GM12892 (cell line): ENCODE data around the gene SPIB. TPM values are rescaled to one million over a fixed set of nuclear protein-coding genes. Genes with fewer than 3 reads are reported as not detected.

Experiments
- DNase-seq: peaks from one replicate; pipeline ENCODE4 v3.0.0; 2011; ENCODE audit not compliant: insufficient read length
- FAIRE-seq: peaks from 2 replicates; lab custom pipeline; 2011; peaks lifted over from hg19 to GRCh38; lab: Jason Lieb, UNC
- POLR2A ChIP-seq: IDR thresholded peaks from 2 replicates; pipeline ENCODE4 v1.6.1; 2011; ENCODE audit warnings: low read depth, low read length, control low read depth
- POLR2AphosphoS5 ChIP-seq: IDR thresholded peaks from 2 replicates; pipeline ENCODE4 v1.6.1; 2011; ENCODE audit warnings: low read depth, low read length, control low read depth
- TAF1 ChIP-seq: IDR thresholded peaks from 2 replicates; pipeline ENCODE4 v1.6.1; 2011; ENCODE audit warnings: low read depth, mild to moderate bottlenecking, control low read depth, low read length, borderline replicate concordance
- polyA plus RNA-seq: library from polyadenylated mRNA; unstranded; fragments of >200 nt; gene quantifications from one replicate; pipeline ENCODE4 v1.2.1, GENCODE V29; 2012; ENCODE audit warnings: missing spikeins, inconsistent platforms; ENCODE audit not compliant: missing spikeins

The SPIB gene
- 38.2 TPM for polyA plus RNA-seq

DNA sequence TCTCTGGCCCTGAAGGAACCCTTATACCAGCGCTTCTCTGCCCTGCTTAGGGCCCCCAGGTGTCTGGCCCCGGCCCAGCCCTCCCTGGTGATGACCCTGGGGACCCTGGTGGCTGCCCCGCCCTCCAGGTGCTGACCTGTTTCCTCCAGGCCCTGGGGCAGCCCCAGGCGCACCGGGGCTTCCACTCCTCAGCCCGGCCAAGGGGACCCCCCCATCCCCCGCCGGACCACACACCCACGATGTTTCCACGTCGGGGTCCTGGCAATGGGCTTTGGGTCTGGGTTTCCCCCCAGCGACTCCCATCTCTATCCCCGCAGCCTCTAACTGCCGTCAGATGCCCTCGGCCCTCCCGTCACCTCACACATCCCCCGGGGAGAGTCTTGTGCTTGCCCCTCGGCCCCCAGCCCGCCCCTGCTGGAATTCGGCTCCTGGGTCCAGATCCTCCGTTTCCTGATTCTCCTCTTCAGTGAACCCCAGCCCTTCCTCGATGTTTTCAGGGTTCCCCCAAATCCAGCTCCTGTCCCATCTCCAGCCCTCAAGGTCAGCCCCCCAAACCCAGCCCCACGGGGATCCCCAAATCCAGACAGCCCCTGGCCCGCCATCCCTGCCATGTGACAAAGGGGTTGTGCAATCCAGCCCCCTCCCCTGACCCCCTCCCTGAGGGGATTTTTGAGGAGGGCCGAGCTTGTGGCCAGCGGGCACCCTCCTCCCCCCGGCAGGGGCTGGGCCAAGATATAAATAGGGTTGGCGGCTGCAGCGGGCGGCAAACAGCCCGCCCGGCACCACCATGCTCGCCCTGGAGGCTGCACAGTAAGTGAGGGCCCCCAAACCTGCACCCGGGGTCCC is at the start of gene SPIB:
Gene SPIB, plus strand, starts transcription at position 763 of the 846 bp plus-strand sequence. Its CDS starts 25 bp downstream, at position 788.
- FAIRE-seq (peak; percentile 70), DNase-seq (no peak)

DNA sequence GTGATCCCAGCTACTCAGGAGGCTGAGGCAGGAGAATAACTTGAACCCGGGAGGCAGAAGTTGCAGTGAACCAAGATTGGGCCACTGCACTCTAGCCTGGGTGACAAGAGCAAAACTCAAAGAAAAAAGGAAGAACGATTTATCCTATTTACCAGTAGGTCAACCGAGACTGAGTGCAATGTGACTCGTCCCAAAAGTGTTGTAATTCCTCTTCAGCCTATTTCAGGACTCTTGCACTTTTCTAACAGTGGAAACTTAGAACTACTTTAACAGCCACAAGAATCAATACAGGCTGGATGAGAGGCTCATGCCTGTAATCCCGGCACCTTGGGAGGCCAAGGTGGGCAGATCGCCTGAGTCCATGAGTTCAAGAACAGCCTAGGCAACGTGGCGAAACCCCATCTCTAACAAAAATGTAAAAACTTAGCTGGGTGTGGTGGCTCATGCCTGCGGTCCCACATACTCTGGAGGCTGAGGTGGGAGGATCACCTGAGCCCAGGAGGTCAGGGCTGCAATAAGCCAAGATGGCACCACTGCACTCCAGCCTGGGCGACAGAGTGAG is 46.7 kb upstream of the SPIB start:
- FAIRE-seq, result no peak
- no peak for TF ChIP-seq TAF1
- no peak for TF ChIP-seq POLR2A
- TF ChIP-seq POLR2AphosphoS5, result no peak
- DNase-seq, result no peak

More for the DNA sequence above, at the start of gene SPIB:
- TF ChIP-seq POLR2AphosphoS5 (no peak), POLR2A (peak; percentile 89), TAF1 (peak; percentile 54; the same call in 1 of the 2 replicates)

DNA sequence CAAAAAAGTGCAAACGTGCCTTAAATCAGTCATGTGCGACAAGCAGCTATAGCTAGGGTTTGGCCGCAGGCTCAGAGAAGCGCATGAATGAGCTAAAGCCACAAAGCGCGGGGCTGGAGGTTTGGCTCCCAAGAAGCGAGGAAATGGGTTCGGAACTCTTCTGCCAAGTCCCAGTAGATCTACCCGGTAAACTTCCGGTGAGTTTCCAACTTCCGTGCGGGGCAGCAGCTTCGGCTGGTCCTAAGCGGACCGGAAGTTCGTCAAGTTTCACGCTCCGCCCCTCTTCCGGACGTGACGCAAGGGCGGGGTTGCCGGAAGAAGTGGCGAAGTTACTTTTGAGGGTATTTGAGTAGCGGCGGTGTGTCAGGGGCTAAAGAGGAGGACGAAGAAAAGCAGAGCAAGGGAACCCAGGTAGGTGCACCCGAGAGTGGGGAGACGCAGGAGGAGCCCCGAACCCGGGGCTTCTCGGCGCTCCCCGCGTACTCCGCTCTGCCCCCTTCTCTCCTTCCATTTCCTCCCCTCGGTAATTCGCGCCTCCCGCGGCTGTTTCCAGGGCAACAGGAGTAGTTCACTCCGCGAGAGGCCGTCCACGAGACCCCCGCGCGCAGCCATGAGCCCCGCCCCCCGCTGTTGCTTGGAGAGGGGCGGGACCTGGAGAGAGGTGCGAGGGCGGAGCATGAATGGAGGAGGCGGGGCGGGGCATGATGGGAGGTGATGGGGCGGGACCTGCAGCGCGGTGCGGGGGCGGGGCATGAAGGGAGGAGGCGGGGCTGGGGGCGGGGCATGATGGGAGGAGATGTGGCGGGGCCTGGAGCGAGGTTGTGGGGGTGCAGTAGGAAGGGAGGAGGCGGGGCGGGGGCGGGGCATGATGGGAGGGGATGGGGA is 42.3 kb upstream of the SPIB start, which contains the start of gene NR1H2:
Gene NR1H2, plus strand, starts transcription at position 292 of the 885 bp plus-strand sequence. CDS start 1,149 bp downstream, outside the sequence.
- peak; percentile 98 for FAIRE-seq
- peak; percentile 86 for DNase-seq
- TF ChIP-seq POLR2A (peak; percentile 75), TAF1 (0 out of 2 replicates have a peak, but pooled peaks have one; percentile 45), POLR2AphosphoS5 (peak; percentile 63; the same call in 1 of the 2 replicates)

DNA sequence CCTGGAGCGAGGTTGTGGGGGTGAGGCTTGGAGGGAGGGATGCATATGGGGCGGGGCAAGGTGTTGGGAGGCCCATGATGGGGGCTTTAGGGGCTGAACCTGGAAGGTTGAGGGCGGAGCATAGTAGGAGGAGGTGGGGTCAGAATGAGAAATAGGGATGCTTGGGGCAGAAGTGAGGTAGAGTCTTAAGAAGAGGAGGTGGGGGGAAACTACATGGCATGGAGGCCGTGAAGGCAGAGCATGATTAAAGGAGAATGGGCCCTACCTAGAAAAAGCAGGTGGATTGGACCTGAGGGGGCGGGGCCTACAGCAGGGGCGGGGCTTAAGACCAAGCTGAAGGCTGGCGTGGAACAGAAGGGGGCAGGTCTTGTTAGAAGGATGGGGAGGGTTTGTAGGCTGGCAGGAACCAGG is 41.7 kb upstream of the SPIB start:
- FAIRE-seq (no peak), DNase-seq (no peak)

DNA sequence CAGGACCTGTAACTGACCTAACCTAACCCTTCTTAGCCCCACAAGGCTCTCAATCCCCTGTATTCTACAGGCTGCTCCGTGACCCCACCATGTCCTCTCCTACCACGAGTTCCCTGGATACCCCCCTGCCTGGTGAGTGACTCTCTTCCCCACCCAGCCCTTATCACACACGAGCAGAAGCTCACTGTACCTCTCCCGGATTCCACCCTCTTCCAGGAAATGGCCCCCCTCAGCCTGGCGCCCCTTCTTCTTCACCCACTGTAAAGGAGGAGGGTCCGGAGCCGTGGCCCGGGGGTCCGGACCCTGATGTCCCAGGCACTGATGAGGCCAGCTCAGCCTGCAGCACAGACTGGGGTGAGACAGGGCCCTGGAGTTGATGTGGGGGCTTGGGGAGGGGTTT is 41.2 kb upstream of the SPIB start:
- TF ChIP-seq POLR2AphosphoS5 (no peak), TAF1 (no peak), POLR2A (no peak)
- no peak for DNase-seq
- no peak for FAIRE-seq

More for the DNA sequence above, 41.7 kb upstream of the SPIB start:
- no peak for TF ChIP-seq TAF1
- no peak for TF ChIP-seq POLR2AphosphoS5
- no peak for TF ChIP-seq POLR2A

DNA sequence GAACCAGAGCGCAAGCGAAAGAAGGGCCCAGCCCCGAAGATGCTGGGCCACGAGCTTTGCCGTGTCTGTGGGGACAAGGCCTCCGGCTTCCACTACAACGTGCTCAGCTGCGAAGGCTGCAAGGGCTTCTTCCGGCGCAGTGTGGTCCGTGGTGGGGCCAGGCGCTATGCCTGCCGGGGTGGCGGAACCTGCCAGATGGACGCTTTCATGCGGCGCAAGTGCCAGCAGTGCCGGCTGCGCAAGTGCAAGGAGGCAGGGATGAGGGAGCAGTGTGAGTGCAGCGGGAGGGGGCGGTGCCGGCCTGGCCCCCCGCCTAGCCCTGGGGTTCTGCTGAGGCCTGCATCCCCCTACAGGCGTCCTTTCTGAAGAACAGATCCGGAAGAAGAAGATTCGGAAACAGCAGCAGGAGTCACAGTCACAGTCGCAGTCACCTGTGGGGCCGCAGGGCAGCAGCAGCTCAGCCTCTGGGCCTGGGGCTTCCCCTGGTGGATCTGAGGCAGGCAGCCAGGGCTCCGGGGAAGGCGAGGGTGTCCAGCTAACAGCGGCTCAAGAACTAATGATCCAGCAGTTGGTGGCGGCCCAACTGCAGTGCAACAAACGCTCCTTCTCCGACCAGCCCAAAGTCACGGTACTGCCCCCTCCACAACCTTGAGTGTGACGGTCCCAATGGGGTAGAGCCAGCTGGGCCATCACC is 40.4 kb upstream of the SPIB start:
- FAIRE-seq (no peak), DNase-seq (no peak)
- no peak for TF ChIP-seq POLR2A
- TF ChIP-seq POLR2AphosphoS5, result no peak
- TF ChIP-seq TAF1, result no peak

DNA sequence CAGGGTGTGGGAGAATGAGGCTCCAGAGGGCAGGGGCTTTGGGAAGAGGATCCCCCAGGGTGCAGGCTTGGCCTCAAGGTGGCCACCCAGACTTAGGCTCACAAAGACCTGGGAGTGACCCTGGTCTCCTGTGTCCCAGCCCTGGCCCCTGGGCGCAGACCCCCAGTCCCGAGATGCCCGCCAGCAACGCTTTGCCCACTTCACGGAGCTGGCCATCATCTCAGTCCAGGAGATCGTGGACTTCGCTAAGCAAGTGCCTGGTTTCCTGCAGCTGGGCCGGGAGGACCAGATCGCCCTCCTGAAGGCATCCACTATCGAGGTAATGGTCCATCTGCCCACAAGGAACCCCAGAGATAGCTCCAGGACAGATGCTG is 39.9 kb upstream of the SPIB start:
- no peak for DNase-seq
- no peak for FAIRE-seq
- TF ChIP-seq POLR2AphosphoS5, result no peak

DNA sequence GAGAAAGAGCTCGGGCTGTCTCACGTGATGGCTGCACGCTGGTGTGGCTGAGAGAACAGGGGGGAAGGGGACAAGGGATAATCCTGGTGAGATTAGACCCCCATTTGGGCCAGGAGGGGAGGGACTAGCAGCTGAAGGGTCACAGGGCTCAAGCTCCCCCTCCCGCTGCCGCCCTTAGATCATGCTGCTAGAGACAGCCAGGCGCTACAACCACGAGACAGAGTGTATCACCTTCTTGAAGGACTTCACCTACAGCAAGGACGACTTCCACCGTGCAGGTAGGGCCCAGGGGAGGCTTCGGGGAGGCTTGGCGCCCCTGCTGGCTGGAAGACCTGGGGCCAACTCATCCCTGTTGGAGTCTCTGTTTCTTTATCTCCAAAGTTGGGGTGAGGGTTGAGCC is 39.1 kb upstream of the SPIB start:
- TF ChIP-seq POLR2A (no peak), TAF1 (no peak), POLR2AphosphoS5 (no peak)
- FAIRE-seq (no peak), DNase-seq (no peak)

DNA sequence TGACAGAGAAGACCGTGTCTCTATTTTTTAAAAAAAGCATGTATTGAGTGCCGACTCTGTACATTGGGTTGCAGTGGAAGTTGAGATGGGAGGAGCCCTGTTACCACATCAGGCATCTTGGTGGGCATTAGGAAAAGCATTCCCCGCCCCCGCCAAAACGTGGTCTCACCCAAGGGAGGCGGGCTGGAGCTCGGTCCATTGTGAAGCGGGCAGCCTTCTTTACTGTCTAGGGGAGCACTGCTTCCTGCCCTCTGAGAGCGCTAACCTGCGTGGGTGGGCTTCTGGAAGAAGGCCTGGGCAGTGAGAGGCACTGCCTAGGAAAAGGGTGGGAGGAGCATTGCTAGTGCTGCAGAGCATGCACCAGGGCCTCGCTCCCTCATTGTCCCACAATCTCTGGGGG is 38.6 kb upstream of the SPIB start:
- DNase-seq, result no peak
- TF ChIP-seq TAF1, result no peak
- no peak for TF ChIP-seq POLR2AphosphoS5
- TF ChIP-seq POLR2A, result no peak
- no peak for FAIRE-seq

DNA sequence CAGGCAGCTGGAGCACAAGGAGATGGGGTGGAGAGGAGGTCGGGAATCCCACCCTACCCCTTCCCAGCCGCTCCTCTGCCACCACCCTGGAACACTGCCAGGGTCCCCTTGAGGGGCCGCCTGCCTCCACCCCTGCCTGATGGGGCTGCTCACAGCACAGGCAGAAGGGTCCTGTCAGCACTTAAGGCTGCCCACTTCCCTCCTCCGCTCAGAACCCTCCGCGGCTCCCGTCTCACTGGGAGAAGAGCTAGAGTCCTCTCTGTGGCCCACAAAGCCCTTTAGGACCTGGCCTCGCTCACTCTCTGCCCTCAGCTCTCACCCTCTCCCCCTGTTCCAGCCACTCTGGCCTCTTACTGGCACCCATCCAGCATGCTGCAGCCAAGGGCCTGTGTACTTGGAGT is 38.0 kb upstream of the SPIB start:
- TF ChIP-seq POLR2AphosphoS5 (no peak), TAF1 (no peak), POLR2A (no peak)
- FAIRE-seq (no peak), DNase-seq (no peak)
